GM19238 (cell line): Measurements from ENCODE around the gene COX10.
"Not testable (repeated sequence)": the region's sequence is repeated elsewhere in the genome, so short reads cannot be mapped to it uniquely, and the experiment has no call there.

ENCODE experiments used
- DNase-seq: peaks from one replicate; pipeline ENCODE4 v3.0.0; 2011; ENCODE audit warnings: low spot score; ENCODE audit not compliant: insufficient read length

The COX10 gene

DNA sequence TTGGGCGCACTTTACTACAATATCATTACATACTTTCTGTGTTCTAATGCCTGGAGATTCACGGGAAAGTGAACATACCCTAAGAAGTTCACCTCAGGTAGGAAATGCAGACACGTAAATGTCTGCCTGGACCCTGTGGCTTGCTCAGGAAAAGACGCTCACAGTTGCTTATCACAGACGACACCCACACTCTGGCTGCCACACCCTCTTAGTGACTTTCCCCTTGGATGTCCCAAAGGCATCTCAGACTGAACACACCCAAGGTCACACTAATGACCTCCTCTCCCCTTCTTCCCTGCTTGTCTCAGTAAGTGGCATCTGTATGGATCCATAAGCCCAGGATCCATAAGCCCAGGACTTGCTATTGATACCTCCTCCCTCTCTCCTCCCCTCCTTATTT, 134.8 kb downstream of the COX10 start:
- no peak for DNase-seq

DNA sequence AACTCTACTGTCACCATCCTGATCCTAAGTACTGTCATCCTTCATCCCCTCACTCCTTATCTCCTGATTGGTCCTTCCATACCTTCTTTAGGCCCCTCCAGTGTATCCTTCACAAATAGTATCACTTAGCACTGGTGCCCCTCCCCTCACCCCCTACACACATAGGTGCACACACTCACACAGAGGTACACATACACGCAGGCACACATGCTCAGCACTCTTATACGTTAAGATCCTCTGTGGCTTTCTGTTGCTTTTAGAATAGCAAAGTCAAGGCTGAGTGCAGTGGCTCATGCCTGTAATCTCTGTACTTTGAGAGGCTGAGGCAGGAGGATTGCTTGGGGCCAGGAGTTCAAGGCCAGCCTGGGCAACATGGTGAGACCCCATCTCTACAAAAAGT, 135.2 kb downstream of the COX10 start:
- DNase-seq, result no peak

- no peak for DNase-seq
These were observed 136.1 kb downstream of the COX10 start for GRCh38 chr17:14205380-14205779.

DNA sequence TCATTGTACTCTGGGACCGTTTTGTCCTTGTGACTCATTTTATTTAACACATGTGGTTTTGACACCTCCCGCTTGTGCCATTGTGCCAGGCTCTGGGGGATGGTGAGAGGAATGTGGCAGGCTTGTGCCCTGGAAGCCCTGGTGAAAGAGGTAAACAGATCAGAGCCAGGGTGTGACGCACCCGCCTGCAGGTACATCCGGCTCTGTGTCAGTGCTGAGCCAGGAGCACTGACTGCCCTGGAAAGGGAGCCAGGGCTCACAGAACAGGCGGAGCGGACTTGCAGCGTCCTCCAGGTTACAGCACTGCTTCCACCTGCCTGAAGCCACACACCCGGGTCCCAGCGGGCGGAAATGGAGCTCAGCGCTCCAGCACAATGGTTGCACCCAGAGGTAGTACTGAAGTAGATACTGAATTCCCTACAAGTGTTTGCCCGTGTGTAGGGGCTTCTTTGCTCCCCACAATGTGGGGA, 136.7 kb downstream of the COX10 start:
- DNase-seq, result no peak

DNA sequence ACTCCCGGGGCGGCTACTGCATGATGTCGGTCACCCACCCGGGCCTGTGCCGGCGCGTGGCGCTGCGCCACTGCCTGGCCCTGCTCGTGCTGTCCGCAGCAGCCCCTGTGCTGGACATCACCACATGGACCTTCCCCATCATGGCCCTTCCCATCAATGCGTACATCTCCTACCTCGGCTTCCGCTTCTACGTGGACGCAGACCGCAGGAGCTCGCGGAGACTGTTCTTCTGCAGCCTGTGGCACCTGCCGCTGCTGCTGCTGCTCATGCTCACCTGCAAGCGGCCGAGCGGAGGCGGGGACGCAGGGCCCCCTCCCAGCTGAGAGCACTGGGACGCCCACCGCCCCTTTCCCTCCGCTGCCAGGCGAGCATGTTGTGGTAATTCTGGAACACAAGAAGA, 137.6 kb downstream of the COX10 start:
- DNase-seq, result no peak

DNA sequence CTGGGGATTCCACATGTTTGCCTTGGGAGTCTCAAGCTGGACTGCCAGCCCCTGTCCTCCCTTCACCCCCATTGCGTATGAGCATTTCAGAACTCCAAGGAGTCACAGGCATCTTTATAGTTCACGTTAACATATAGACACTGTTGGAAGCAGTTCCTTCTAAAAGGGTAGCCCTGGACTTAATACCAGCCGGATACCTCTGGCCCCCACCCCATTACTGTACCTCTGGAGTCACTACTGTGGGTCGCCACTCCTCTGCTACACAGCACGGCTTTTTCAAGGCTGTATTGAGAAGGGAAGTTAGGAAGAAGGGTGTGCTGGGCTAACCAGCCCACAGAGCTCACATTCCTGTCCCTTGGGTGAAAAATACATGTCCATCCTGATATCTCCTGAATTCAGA, 138.5 kb downstream of the COX10 start:
- no peak for DNase-seq

GRCh38 chr17:14209215-14209614, 139.9 kb downstream of the COX10 start:
- DNase-seq, result no peak

- DNase-seq, result no peak
These were observed 141.9 kb downstream of the COX10 start for GRCh38 chr17:14211246-14211645.

DNA sequence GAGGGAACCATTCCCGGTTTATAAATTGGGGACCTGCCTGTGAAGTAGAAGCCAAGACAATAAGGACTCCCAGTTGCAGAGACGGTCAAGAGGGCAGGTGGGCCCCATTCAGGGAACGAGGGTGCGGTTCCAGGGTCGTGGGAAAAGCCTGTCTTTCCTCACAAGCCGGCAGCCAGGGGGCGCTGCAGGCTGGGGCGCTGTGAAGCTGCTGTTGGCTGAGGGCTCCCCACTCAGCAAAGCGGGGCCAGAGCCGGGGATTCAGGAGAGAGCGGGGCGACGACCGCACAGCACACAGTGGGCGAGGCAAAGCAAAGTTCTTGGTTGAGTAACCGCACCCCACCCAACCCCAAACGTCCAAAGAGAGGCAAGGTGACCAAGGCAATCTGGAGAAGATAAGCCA, 142.5 kb downstream of the COX10 start:
- peak; percentile 10 for DNase-seq

DNA sequence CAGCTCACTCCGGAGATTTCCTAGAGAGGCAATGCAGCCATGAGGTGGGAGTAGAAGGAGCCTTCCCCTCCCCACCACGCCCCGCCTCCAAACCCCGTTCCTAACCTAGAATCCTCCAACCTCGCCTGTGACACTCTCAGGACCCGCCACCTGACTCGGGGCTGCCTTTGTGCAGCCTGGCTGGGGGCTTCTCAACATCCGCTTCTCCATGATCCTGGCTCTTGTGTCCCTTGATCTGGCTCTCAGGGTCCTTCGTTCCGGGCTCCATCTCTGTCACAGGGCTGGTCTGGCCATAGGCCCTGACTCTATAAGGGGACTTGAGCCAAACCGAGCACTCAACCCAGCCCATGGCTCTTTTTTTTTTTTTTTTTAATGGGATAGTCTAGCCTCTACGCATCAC, 143.1 kb downstream of the COX10 start:
- no peak for DNase-seq

DNA sequence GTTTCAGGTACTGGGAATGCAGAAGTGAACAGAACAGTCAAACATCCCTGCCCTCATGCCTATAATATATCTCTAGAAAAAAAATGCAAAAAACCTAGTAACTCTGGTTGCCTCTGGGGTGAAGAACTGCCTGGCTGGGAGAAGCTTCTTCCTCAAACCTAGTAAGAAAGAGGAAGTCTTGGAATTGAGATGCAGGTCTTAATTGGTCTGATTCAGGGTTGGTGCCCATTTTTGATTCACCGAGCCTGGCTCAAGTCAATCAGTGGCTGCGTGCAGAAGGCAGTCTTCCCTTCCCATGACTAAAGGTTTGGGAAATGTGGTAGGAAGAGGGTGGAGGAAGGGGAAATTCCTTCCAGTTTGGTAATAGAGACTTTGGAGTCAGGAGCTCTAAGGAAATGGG, 145.0 kb downstream of the COX10 start:
- DNase-seq, result no peak

GRCh38 chr17:14222611-14223010, 153.3 kb downstream of the COX10 start:
- DNase-seq, result no peak

DNA sequence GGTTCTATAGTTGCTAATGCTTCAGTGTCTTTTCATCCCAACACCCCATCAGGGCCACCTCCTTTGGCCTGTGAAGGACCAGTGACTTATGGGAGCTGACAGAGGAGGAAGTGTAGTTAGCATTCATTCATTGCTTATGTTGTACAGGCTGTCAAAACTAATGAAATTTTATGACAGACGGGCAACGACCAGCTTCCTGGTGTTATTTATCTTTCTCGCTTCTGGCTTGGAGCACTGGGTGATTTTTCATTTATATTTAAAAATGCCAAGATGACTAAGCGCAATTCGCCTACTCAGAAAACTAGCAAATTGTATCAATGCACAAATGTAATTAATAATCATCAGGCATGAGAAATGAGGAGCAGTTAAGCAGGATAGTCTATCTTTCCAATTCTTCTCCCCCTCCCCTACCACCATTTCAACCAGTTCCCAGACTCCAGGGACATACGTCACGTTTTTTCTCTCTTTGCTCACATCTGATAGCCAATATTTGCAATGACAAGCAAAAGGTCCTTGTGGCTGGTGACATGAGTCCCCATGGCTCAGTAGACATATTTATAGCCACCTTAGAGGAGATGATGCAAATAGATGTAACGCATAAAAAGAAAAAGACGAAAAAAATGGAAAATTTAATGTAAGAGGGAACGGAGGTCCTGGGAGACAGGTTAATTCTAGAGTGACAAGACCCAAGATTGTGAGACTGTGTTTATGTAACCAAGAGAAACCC, 156.1 kb downstream of the COX10 start:
- no peak for DNase-seq

- no peak for DNase-seq
These were observed 157.7 kb downstream of the COX10 start for GRCh38 chr17:14227052-14227451.

- no peak for DNase-seq
These were observed 159.6 kb downstream of the COX10 start for GRCh38 chr17:14228903-14229302.

DNA sequence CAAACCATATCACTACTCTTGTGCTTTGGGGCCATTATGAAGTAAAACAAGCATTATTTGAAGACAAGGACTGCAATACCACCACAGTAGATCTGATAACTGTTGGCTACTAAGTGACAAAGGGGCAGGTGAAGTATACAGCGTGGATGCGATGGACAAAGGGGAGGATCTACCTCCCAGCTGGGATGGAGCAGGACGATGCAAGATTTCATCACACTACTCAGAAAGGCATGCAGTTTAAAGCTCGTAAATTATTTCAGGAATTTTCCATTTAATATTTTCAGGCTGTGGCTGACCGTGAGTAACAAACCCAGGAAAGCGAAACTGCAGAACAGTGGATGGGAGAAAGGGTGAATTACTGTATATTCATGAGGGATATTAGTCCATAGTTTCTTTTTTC, 161.9 kb downstream of the COX10 start:
- DNase-seq, result not testable (repeated sequence)

DNA sequence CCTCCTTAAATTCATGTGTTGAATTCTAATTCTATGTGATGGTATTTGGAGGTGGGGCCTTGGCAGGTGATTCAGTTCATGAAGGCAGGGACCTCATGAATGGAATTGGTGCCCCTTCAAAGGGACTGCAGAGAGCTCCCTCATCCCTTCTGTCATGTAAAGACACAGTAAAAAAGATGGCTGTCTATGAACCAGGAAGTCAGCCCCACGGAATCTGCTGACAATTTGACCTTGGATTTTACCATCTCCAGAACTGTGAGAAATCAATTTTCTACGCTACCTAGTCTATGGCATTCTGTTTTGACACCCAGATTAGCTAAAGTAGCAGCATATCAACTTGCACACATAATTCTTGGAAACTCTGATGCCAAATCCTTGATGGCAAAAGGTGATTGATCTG, 165.7 kb downstream of the COX10 start:
- not testable (repeated sequence) for DNase-seq

DNA sequence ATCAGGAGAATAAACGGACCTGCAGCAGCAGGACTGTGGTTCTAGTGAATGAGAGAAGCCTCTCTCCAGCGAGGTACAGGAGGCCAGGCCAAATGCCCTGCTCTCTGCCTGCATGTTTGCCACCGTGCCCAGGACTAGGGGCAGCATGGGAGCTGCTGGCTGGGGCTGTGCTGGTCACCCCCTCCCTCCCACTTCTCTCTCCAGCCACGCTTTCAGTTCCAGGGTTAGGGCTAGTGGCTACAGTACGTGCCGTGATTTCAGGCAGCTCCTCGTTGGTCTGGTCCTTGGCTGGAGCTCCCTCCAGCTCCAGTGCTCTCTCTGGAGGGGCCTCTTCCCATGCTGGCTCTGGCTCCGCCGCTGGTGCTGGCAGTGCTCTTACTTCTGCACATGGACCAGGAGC, 166.7 kb downstream of the COX10 start:
- DNase-seq, result not testable (repeated sequence)

DNA sequence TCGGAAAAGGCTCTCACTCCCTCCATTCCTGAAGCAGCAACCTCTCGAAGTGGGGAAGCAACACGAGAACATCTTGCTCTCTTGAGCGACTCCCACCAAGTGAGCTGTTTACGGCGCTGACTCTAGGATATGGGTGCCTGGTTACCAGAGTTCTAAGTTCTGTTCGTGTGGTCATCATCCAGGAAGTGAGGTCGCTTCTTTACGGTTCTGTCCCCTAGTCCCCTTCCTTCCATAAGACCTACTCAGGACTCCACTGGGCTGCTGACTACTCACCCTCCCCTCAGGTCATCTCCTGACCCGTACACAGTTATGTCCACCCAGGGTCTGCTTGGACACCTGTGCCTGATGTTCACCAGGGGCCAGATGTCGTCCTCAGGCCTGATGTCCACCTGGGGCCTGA, 167.5 kb downstream of the COX10 start, which contains the start of gene CDRT15:
Gene CDRT15, minus strand, starts transcription at position 101 of the 400 bp plus-strand sequence. Its CDS starts 29 bp downstream, at position 72.
- not testable (repeated sequence) for DNase-seq

GRCh38 chr17:14239271-14239670, 170.0 kb downstream of the COX10 start:
- not testable (repeated sequence) for DNase-seq

GRCh38 chr17:14245002-14245401, 175.7 kb downstream of the COX10 start:
- DNase-seq, result no peak

DNA sequence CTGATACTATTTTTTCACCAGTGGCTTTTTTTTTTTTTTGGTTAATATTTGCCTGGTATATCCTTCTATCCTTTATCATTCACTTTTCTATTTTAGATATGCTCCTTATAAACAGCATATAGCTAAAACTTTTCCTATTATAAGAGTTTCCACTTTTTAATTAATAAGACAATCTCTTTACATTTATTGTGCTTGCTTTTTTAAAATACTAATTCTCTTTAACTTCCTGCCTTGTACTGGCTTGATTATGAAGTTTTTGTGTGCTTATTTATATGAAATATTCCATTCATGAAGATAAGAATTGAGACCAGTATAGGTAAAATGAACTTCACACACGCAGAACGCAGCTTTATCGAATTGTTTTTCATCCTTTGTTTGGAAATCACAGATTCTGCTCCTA, 176.3 kb downstream of the COX10 start:
- no peak for DNase-seq
